ENCODE measurements around the gene CYP4B1. TPM values are rescaled to one million over a fixed set of nuclear protein-coding genes. Genes with fewer than 3 reads are reported as not detected.
"Not testable (repeated sequence)": the region's sequence is repeated elsewhere in the genome, so short reads cannot be mapped to it uniquely, and the experiment has no call there.

CYP4B1 gene
- polyA plus RNA-seq, 2 donors = 40.4 to 64.5 TPM

GRCh38 chr1:46788634-46789033, 10.2 kb upstream of the CYP4B1 start:
- 49% methylated on average over 4 of the region's 4 CpGs for WGBS, 2 donors
- H3K4me1 ChIP-seq (ENCODE audit: control insufficient read depth in 2 of 2, insufficient read depth in 2 of 2, low read length in 1 of 2); H3K27me3 ChIP-seq (ENCODE audit: control insufficient read depth in 1 of 2, insufficient read depth in 2 of 2, low read length in 2 of 2); H3K9me3 ChIP-seq (ENCODE audit: control insufficient read depth in 2 of 2, insufficient read depth in 1 of 2, low read depth in 1 of 2, low read length in 1 of 2); H3K4me3 ChIP-seq (ENCODE audit: low read depth in 1 of 2, low read length in 2 of 2); H3K36me3 ChIP-seq (ENCODE audit: control insufficient read depth in 2 of 2, insufficient read depth in 2 of 2, low read length in 1 of 2): not testable (repeated sequence)
- peak overlapping the region in 1 of 2 donors; percentile 21 for H3K27ac ChIP-seq (ENCODE audit: low read depth in 2 of 2, low read length in 1 of 2)

GRCh38 chr1:46790446-46791101, 8.3 kb upstream of the CYP4B1 start:
- Histone ChIP-seq H3K4me1 (ENCODE audit: control insufficient read depth in 2 of 2, insufficient read depth in 2 of 2, low read length in 1 of 2) (peaks cover 0 to 5% of the 10 kb centered on the region in 2 donors), H3K27me3 (ENCODE audit: control insufficient read depth in 1 of 2, insufficient read depth in 2 of 2, low read length in 2 of 2) (no peaks in the 10 kb centered on the region), H3K36me3 (ENCODE audit: control insufficient read depth in 2 of 2, insufficient read depth in 2 of 2, low read length in 1 of 2) (no peaks in the 10 kb centered on the region), H3K9me3 (ENCODE audit: control insufficient read depth in 2 of 2, insufficient read depth in 1 of 2, low read depth in 1 of 2, low read length in 1 of 2) (no peaks in the 10 kb centered on the region), H3K27ac (ENCODE audit: low read depth in 2 of 2, low read length in 1 of 2) (no peak overlapping the region), H3K4me3 (ENCODE audit: low read depth in 1 of 2, low read length in 2 of 2) (no peak overlapping the region)
- WGBS, 2 donors = 25 to 47% methylated on average over 1 of the region's 1 CpG

DNA sequence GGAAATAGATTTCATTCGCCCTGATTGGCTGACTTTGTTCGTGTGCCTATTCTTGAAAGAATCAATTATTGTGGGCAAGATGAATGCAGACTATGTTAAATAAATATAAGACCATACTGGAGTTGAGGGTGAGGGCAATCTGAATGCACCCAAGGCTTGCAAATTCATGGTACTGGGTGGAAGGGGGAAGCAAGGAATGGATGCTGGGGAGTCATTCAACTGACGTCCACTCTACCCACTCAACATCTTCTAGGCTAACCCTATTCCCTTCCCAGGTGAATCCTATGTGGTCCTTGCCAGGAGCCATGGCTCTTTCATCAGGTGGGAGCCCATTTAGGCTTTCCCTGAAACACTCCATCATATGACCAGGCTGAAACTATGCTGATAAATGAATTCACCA, 5.7 kb upstream of the CYP4B1 start:
- H3K36me3 ChIP-seq (ENCODE audit: control insufficient read depth in 2 of 2, insufficient read depth in 2 of 2, low read length in 1 of 2) = no peaks in the 10 kb centered on the region
- no peak overlapping the region for H3K4me3 ChIP-seq (ENCODE audit: low read depth in 1 of 2, low read length in 2 of 2)
- H3K27ac ChIP-seq (ENCODE audit: low read depth in 2 of 2, low read length in 1 of 2) = no peak overlapping the region
- no peaks in the 10 kb centered on the region for H3K9me3 ChIP-seq (ENCODE audit: control insufficient read depth in 2 of 2, insufficient read depth in 1 of 2, low read depth in 1 of 2, low read length in 1 of 2)
- no peaks in the 10 kb centered on the region for H3K27me3 ChIP-seq (ENCODE audit: control insufficient read depth in 1 of 2, insufficient read depth in 2 of 2, low read length in 2 of 2)
- WGBS, 2 donors = 80 to 85% methylated on average over 3 of the region's 3 CpGs
- H3K4me1 ChIP-seq (ENCODE audit: control insufficient read depth in 2 of 2, insufficient read depth in 2 of 2, low read length in 1 of 2) = peaks cover 0 to 5% of the 10 kb centered on the region in 2 donors

DNA sequence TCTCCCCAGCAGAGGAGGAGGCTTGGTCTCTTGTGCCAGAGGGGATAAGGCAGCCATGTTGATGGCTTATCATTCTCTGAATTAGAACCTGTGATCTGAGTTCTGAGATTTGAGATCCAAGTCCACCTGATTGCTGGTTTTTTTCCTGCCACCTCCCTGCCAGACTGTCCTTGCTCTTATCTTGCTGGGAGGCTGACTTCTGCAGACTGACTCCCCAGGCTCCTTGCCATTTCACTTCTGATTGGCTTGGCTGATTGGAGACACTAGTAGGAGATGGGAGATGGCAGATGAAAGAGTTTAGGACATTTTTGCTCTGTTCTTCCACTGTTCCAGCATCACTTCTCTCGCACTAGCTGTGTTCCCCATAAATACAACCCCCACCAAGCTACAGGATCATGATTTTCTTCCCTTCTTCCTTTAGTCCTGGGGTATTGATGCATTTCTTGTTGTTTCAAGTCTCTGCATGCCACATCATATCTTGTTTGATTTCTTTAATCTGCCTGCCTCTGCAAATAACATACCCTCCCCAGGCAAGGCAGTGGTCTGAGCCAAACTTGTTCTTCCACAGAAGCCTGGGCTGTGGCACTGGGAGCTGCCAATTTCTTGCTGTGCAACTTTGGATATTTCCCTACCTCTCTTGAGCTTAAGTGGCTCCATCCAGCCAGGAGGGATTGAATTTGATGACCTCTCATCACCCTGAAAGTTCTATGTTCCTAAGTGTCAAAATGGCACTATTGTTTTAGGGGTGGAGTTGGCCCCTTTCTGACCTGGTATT, 963 bp upstream of the CYP4B1 start:
- no peaks in the 10 kb centered on the region for H3K27me3 ChIP-seq (ENCODE audit: control insufficient read depth in 1 of 2, insufficient read depth in 2 of 2, low read length in 2 of 2)
- peaks cover 3 to 10% of the 10 kb centered on the region in 2 donors for H3K4me1 ChIP-seq (ENCODE audit: control insufficient read depth in 2 of 2, insufficient read depth in 2 of 2, low read length in 1 of 2)
- H3K4me3 ChIP-seq (ENCODE audit: low read depth in 1 of 2, low read length in 2 of 2) = no peak overlapping the region
- H3K36me3 ChIP-seq (ENCODE audit: control insufficient read depth in 2 of 2, insufficient read depth in 2 of 2, low read length in 1 of 2) = no peaks in the 10 kb centered on the region
- WGBS, 2 donors = 50 to 53% methylated on average over 1 of the region's 1 CpG
- H3K27ac ChIP-seq (ENCODE audit: low read depth in 2 of 2, low read length in 1 of 2) = peak overlapping the region; percentile 48 to 56
- H3K9me3 ChIP-seq (ENCODE audit: control insufficient read depth in 2 of 2, insufficient read depth in 1 of 2, low read depth in 1 of 2, low read length in 1 of 2) = no peaks in the 10 kb centered on the region

DNA sequence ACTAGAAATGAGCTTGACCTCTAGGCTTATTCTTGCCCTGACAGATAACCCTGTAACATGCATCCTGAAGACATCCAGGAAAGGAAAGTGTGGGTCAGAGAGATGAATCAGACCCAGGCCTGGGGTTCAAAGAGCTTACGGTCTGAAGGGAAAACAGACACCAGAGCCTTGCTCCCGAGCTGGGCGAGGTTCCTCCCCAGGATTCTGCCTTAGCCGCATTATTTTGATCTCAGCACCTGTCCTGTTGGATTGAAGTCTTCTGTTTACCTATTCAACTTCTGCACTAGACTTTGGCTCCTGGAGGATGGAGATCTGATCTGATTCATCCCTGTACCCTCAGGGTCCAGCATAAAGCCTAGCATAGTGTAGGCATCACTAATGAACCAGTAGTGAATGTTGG, 1.9 kb downstream of the CYP4B1 start:
- no peaks in the 10 kb centered on the region for H3K9me3 ChIP-seq (ENCODE audit: control insufficient read depth in 2 of 2, insufficient read depth in 1 of 2, low read depth in 1 of 2, low read length in 1 of 2)
- H3K27me3 ChIP-seq (ENCODE audit: control insufficient read depth in 1 of 2, insufficient read depth in 2 of 2, low read length in 2 of 2) = no peaks in the 10 kb centered on the region
- H3K4me3 ChIP-seq (ENCODE audit: low read depth in 1 of 2, low read length in 2 of 2) = peak overlapping the region; percentile 25 to 31
- WGBS, 2 donors = 30 to 46% methylated on average over 4 of the region's 4 CpGs
- H3K4me1 ChIP-seq (ENCODE audit: control insufficient read depth in 2 of 2, insufficient read depth in 2 of 2, low read length in 1 of 2) = peaks cover 3 to 23% of the 10 kb centered on the region in 2 donors
- no peaks in the 10 kb centered on the region for H3K36me3 ChIP-seq (ENCODE audit: control insufficient read depth in 2 of 2, insufficient read depth in 2 of 2, low read length in 1 of 2)
- peak overlapping the region in 1 of 2 donors; percentile 26 for H3K27ac ChIP-seq (ENCODE audit: low read depth in 2 of 2, low read length in 1 of 2)

DNA sequence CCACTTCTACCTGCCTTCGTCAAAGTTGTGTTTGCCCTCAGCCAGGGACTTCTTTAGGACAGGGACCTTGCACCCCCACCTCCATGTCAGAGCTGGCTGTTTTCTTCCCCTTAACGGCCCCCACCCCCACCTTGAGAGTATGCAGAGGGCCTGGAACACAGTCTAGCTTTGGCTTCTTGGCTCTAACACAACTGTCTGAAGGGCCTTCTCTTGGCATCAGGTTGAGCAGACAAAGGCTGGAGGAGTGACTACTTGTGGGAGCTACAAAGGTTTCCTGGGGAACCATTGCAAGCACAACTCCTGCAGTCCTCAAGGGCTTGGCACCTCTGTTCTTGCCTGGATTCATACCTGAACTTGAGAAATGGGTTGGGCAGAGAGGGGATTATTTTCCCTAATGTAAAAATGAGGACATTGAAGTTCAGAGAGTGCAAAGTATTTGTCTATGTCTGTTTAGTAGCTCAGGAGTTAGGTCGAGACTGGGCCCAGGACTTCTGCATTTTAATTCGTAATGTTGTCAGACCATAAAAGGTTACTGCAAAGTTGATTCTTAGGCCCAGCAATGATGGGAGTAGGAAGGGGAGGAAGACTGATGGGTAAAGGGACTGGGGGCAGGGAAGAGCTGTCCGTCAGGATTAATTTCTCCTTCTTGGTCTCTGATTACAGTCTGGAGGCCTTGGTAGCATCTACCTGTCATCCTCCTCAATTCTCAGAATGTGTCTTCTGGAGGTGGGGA, 2.6 kb downstream of the CYP4B1 start:
- Histone ChIP-seq H3K4me1 (ENCODE audit: control insufficient read depth in 2 of 2, insufficient read depth in 2 of 2, low read length in 1 of 2) (peaks cover 7 to 29% of the 10 kb centered on the region in 2 donors), H3K9me3 (ENCODE audit: control insufficient read depth in 2 of 2, insufficient read depth in 1 of 2, low read depth in 1 of 2, low read length in 1 of 2) (no peaks in the 10 kb centered on the region), H3K27ac (ENCODE audit: low read depth in 2 of 2, low read length in 1 of 2) (peak overlapping the region; percentile 17 to 38), H3K27me3 (ENCODE audit: control insufficient read depth in 1 of 2, insufficient read depth in 2 of 2, low read length in 2 of 2) (no peaks in the 10 kb centered on the region), H3K36me3 (ENCODE audit: control insufficient read depth in 2 of 2, insufficient read depth in 2 of 2, low read length in 1 of 2) (no peaks in the 10 kb centered on the region), H3K4me3 (ENCODE audit: low read depth in 1 of 2, low read length in 2 of 2) (peak overlapping the region in 1 of 2 donors; percentile 25)
- 54 to 64% methylated on average over 5 of the region's 5 CpGs for WGBS, 2 donors

DNA sequence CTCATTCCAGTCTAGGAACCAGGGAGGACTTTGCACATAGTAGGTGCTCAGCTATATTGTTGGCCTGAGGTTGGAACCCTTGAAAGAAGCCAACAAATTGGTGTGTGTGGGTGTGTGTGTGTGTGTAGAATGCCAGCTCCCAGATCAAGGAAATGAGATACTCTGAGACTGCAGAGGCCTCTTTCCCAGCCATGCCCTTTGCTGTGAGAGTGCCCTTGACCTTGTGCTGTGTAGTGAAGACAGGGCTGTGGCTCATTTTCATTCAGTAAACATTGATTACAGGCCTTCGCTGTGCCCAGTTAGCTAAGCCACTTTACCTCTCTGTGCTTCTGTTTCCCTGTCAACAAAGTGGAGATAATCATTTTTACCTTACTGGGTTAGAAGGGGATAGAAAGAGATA, 3.2 kb downstream of the CYP4B1 start:
- 0 to 4% methylated on average over 1 of the region's 1 CpG for WGBS, 2 donors
- Histone ChIP-seq H3K9me3 (ENCODE audit: control insufficient read depth in 2 of 2, insufficient read depth in 1 of 2, low read depth in 1 of 2, low read length in 1 of 2) (no peaks in the 10 kb centered on the region), H3K36me3 (ENCODE audit: control insufficient read depth in 2 of 2, insufficient read depth in 2 of 2, low read length in 1 of 2) (peaks cover 0 to 1% of the 10 kb centered on the region in 2 donors), H3K4me1 (ENCODE audit: control insufficient read depth in 2 of 2, insufficient read depth in 2 of 2, low read length in 1 of 2) (peaks cover 7 to 29% of the 10 kb centered on the region in 2 donors), H3K27me3 (ENCODE audit: control insufficient read depth in 1 of 2, insufficient read depth in 2 of 2, low read length in 2 of 2) (no peaks in the 10 kb centered on the region), H3K27ac (ENCODE audit: low read depth in 2 of 2, low read length in 1 of 2) (peak overlapping the region in 1 of 2 donors; percentile 37), H3K4me3 (ENCODE audit: low read depth in 1 of 2, low read length in 2 of 2) (no peak overlapping the region)

- Histone ChIP-seq H3K36me3 (ENCODE audit: control insufficient read depth in 2 of 2, insufficient read depth in 2 of 2, low read length in 1 of 2) (peaks cover 0 to 5% of the 10 kb centered on the region in 2 donors), H3K27ac (ENCODE audit: low read depth in 2 of 2, low read length in 1 of 2) (no peak overlapping the region), H3K4me3 (ENCODE audit: low read depth in 1 of 2, low read length in 2 of 2) (no peak overlapping the region), H3K27me3 (ENCODE audit: control insufficient read depth in 1 of 2, insufficient read depth in 2 of 2, low read length in 2 of 2) (no peaks in the 10 kb centered on the region), H3K4me1 (ENCODE audit: control insufficient read depth in 2 of 2, insufficient read depth in 2 of 2, low read length in 1 of 2) (peaks cover 7 to 29% of the 10 kb centered on the region in 2 donors), H3K9me3 (ENCODE audit: control insufficient read depth in 2 of 2, insufficient read depth in 1 of 2, low read depth in 1 of 2, low read length in 1 of 2) (no peaks in the 10 kb centered on the region)
- 83 to 85% methylated on average over 6 of the region's 6 CpGs for WGBS, 2 donors
Observed at GRCh38 chr1:46802901-46803574, 4.2 kb downstream of the CYP4B1 start.

Data from esophagus (tissue), 2 donors.